GM12872 (cell line): ENCODE data around the gene CDC42EP1.

ENCODE experiments used
- CTCF ChIP-seq: IDR thresholded peaks from 3 replicates; pipeline ENCODE4 v1.5.1; 2011; ENCODE audit warnings: low read depth, mild to moderate bottlenecking, low read length, moderate library complexity; ENCODE audit not compliant: insufficient read depth

CDC42EP1 gene

DNA sequence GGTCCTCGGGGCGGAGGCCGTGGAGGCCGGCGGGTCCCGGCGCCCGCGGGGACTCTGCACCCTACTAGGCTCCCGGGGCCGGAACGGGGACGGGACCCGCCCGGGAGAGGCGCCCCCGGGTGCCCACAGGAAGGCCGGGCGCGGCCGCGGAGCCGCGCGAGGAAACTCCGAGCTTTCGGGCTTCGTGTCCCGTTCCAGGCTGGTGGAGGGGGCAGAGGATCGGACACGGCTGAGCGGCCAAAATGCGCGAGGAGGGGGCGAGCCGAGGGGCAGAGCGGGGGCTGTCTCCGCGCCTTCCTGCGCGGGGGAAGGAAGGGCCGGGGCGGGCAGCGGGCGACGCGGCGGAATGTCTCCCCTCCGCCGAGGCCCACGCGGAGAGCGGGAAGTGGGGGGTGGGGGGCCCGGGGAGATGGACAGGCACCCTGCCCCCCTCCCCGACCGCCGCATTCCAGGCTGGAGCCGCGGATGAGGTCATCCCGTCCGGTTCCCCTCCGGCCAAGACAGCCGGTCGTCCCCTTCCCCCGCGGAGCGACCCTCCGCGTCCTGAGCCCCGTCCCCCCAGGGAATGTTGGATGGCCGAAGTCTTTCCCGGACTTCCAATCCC is 430 bp downstream of the CDC42EP1 start:
- TF ChIP-seq CTCF: no peak

DNA sequence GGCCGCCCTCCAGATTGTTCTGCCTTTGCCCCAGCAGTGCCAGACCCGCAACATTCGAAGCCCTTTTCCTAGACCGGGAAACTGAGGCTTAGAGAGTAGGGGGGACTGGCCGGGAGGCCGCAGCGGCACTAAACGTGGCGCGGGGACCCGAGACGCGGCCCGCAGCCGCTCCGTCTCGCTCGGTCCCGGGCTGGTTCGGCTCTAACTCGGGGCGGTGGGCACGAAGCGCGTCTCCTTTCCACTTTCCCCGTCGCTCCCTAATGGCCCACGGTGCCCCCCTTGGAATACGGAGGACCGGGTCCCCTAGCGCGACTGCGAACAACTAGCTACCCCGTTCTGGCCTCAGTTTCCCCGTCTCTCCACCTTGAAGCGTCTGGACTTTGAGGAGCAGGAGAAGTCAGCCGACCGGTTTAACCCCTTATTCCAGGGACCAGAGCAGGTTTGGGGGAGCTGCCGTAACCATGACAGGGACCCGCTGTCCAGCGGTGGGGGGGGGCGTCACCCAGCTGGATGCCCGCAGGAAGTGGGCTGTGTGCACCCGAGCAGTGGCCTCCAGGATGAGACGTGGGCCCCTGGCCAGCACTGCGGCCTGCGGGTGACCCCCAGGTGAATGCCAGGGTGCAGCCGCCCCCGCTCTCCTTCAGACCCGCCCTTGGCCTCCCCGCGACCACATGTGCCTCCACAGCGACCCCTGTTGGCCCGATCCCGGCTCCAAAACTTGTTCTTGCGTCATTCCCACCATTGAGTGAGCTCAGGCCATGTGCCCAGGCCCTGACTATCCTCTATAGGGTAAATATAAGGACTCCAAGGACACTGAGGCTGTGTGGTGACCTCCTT is 1.1 kb downstream of the CDC42EP1 start:
- peak; percentile 82 for TF ChIP-seq CTCF

- TF ChIP-seq CTCF: no peak
Observed at GRCh38 chr22:37562049-37562875, 2.0 kb downstream of the CDC42EP1 start.

GRCh38 chr22:37563153-37564081 is 3.1 kb downstream of the CDC42EP1 start:
- no peak for TF ChIP-seq CTCF

DNA sequence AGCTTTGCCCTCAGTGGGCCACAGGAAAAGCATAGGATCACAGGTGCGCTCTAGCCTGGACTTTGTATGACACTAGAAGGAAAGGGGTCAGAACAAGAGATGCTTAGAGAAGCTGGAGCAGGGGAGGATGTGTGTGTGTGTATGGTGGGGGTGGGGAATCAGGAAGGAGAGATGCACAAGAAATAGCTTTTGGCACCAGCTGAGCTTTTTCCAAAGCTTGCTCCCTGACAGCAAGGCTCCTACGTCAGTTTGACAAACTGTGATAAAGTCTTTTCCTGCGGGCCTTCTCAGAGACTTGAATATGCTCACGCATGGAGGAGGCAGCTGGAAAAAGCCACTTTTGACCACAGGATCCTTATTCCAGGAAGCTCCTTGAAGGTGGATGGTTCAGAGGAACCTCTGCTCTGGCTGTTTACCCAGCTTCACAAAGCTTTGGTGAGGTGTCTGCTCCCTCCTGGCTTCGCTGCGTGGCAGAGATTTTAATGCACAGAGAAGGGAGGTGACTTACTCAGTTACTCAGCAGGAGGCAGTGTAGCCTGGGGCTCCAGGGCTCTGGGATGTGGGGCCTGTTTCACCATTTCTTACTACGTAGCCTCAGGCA is 3.9 kb downstream of the CDC42EP1 start:
- TF ChIP-seq CTCF: no peak

DNA sequence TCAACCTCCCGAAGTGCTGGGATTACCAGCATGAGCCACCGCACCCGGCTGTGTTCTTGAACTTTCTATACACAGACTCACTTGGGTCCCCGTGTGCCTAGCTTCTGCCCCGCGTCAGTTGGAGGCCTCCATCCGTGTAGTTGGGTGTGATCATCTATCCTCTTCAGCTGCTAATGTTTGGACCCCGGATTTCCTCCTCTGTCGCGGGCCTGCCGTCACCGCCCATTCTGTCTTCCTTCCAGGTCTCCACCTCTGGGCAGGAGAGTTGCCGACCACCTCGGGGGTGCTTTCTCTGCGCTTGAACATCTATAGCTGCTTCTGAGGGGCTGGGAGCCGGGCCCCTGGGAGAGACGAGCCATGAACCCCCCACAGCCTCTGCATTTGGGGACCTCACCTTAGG is 5.5 kb downstream of the CDC42EP1 start:
- TF ChIP-seq CTCF: no peak
